CD4-positive, alpha-beta T cell treated with Interleukin-17A for 1 hour (primary cell): ENCODE data around the gene PNKP.

Source experiments
- DNase-seq: peaks from one replicate; pipeline ENCODE4 v3.0.0-alpha.2; 2020

PNKP gene

DNA sequence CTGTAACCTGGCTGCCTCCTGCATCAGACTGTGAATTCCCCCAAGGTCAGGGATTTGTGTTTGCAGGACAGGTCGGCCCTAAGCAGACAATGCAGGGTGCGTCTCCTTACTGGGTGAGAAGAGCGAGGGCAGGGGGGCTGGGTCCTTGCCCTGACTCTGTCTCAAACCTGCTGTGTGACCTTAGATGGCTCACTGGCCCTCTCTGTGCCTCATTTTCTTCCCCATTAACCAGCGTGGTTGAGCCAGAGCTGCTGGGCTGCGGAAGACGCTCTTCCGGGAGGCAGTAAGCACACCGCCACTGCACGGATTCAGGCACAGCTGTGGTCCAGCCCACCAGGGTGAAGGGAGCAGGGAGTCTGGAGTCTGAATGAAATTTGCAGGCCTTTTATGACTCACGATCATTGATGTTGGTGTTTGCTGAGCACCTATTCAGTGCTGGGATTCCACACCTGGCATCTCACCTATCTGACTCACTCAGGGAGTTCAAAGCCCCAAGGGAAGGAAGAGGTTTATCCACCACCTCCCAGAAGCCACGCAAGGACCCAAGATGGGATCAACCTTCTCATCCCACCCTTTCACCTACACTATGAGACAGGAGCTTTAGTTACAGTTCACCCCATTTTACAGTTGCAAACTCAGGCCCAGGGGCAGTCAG lies 7.3 kb upstream of the PNKP start:
- DNase-seq: no peak

DNA sequence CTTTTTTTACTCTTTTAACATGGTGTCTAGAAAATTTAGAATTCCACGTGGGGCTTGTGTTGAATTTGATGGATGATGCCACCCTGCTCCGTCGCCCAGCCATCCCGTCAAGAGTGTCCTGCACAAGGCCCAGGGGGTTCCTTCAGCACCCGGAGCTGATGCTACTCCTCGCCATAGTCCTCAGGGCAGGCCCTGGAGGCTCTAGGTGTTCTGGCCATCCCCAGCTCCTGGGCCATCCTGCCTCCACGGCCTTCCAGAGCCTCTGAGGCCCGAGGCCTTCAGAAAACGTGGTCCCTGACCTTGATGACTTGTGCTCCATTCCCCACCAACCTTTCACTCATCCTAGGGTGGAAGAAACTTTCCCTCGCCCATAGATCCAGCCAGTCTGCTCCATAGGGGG lies 6.5 kb upstream of the PNKP start:
- DNase-seq: no peak

DNA sequence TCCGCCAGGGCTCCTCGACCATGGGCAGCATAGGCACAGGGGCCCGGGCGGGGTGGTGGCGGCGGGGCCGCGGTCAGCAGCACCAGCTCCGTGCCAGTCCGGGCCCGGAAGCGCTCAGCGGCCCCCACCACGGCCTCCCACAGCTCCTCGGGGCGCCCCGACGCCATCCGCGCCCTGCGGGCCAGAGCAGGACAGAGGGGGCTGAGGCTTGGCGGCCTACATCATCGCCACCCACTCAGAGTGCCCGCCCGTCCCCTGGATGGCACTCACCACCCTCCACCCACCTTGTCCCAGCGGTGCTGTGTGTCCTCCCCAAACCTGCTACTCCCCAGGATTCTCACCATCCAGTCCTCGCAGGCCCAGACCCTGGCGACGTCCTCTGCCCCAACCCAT lies 5.7 kb upstream of the PNKP start:
- no peak for DNase-seq

DNA sequence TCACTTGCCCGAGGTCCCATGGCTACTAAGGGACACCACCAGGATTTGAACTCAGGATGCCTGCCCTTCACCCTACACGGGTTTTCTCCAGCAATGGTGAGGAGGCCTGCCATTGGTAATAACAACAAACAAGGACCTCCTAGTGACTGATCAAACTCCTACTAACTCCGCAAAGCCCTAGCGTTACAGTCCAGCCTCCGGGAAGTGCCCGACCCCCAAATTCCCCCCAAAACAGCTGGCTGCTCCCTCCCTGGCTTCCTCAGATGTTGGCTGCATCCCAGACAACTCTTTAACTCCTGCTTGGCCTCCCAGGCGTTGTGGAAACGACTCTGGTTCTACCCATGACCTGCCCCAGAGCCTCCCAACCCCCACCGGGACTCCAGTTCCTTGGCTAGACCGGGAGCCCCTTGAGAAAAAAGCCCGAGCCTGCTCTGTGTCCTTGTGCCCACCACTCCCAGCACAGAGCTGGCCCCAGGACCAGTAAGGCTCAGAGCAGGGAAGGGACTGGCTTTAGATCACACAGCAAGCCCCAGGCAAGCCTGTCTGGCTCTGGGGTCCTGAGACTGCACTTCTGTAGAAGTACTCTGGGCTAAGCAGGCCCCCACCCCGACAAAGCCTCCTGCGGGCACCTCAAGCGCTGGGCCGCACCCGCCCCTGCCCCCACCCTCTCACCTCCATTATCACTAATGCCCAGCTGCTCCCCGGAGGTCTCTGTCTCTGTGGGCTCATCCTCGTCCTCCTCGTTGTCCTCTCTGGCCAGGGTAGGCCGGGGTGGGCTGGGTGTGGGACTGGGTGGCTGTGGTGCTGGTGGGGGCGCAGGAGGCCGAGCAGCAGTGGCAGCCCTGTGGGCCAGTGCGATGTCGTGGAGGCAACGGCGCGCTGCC lies 5.1 kb upstream of the PNKP start:
- DNase-seq: no peak

DNA sequence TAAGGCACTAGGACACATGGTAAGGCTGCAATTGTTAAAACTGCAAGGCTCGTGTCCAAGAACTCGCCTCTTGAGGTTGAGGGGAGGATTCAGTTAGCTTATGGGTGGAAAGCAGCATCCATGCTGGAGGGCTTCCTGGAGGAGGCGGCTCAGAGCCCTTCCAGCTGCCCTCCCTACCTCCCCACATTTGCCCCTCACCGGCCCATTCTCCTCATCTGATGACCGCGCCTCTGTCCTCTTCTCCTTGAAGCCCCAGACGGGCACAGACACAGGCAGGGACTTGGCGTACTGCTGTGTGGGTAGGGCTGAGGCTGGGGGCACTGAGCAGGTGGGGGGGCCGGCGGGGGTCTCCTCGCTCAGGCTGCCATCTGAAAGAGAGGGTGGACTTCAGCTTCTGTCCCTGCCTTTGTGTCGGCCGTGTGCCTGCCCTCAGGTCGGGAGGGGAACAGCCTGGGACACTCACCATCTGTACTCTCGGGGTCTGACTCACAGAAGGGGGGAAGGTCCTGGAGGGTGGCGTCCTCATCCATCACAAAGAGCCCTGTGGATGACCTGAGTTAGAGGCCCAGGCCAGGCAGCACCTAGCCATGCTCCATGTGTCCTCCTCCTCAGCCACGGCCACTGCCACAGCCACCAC lies 4.1 kb upstream of the PNKP start:
- DNase-seq: no peak

DNA sequence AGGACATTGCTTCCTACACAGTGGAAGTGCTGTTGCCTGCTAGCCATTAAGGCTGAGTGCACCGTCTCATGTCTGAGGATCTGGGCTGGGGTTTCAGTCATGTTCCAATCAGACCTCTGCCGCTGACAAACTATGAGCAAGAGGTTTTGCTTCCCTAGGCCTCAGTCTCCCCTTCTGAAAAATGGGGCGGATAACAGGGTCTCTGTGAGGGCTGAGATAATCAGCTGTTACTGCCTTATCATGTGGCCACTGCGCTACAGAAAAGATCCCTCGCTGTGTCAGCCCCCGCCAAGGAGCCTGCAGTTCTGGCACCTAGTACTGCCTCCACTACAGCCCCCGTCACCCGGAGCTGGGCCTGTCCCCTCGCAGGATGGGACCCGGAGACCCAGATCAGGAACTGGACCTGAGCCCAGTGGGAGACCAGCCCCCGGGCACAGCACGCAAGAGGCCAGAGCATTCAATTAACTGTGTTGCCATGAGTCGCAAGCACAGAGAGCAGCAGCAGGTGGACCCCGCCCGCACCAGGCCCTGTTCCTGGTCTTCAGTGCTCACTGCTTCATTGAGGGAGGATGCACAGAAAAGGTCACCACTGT lies 3.0 kb upstream of the PNKP start:
- no peak for DNase-seq

DNA sequence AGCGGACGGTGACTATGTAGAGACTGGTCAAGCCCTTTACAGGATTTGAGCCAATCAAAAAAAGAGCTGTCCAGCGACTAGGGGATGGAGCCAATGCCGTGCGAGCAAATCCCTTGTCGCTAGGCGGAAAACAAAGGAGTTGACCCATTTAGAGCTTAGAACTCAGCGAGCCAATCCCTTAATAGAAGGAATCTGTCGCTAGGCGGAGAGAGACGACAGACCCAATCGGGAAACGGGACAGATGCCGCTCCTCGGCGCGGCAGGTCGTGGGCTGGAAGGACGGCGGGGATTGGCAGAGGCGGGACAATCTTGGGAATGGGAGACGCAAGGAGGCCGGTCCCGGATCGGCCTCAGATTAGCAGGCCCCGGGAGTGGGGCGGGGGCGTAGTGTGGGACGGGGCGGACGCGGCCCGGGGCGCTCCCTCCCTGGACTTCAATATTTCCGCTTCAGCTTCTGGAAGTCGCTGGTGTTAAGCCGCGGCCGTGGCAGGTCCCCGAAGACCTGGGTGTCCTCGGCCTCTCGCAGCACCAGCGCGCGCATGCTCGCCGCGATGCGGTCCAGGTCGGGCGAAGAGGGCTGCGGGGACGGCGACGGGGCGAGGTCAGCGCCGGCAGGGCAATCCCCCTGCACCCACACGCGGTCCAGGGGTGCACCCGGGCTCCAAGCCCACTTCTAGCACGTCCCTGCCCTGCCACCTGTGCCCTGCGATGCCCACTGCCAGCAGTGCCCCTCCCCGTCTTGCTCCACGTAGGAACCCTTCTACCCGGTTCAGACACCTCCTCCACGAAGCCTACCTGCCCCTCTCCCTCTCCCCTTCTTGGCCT lies 2.3 kb upstream of the PNKP start:
- peak; percentile 99 for DNase-seq

DNA sequence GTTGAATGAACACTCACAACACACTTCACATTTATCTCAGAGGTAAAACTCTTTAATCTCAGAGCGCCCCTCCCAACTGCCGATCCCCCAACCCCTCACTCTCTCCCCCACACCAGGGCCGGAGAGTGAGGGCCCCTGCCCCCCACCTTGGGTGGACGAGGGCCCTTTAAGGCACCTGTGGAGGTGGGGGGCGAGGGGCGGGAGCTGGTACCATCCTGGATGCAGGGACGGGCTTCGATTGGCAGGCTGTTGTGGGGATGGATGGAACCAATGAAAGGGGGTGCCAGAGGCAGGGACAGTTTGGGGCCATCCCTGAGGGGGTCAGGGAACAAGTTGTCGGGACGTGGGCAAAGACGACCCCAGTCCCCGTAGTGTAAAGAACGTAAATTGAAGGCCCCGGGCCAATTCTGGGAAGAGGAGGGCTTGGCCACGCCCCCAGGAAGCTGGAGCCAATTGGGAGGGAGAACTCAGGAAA lies 1.7 kb upstream of the PNKP start:
- no peak for DNase-seq

DNA sequence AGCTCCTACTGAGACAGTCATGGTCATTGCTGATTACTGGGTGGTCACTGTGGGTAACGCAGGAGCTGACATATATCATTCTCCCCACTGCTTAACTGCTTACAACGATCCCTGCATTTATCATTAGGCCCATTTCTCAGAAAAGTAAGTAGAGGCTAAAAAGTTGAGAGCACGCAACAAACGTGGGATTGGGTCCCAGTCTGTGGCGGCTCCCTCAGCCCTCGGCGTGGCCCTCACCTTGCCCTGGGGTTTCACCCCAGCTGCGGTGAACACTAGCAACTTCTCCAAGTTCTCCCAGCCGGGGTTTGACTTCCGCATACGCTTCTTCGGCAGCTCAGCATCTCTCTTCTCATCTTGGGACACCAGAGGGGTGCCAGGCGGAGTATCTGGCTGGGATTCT lies 2.5 kb downstream of the PNKP start:
- no peak for DNase-seq

DNA sequence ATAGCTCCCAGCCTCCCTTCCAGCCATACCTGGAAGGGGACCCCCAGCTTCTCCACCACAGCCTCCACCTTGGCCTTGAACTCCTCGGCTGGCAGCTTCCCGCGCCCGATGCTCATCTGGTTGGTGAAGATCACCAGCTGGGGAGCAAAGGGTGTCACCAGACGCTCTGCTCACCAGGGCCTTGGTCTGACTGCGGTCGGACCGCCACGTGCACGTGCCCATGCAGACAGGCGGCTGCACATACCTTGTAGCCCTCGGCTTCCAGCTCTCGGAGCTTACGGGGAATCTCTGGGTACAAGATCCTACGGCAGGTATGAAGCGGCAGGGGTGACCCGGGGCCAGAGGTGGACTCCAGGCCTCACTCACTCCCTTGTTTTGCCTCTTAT lies 3.4 kb downstream of the PNKP start:
- no peak for DNase-seq

DNA sequence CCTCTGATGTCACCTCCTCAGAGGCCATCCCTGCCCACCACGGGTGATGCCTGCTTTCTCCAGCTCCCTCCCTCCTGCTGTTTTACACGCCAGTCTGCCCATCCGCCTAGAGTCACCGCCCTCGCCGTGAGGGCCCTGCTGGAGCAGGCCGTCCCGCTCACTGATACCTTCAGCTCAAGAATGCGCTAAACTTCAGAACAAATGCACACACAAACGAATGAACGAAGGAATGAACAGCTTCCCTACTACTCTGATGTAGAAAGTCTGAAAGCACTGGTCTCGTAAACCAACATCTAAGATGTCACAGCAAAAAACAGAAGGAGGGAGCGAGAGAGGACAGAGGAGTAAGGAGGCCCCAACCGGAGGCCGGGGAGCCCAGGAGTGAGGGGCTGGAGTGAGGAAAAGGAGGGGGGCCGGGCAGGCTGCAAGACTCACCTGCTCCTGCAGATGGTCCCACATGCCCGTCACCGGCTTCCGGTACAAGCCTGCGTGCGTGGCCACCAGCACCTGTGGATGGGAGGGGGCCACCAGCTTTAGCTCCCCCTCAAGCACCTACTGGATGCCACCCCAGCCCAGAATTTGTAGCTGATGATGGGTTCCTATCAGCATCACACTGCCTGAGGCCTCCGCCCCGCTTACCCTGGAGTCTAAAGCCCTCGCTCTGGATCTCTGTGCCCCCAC lies 4.0 kb downstream of the PNKP start:
- no peak for DNase-seq

DNA sequence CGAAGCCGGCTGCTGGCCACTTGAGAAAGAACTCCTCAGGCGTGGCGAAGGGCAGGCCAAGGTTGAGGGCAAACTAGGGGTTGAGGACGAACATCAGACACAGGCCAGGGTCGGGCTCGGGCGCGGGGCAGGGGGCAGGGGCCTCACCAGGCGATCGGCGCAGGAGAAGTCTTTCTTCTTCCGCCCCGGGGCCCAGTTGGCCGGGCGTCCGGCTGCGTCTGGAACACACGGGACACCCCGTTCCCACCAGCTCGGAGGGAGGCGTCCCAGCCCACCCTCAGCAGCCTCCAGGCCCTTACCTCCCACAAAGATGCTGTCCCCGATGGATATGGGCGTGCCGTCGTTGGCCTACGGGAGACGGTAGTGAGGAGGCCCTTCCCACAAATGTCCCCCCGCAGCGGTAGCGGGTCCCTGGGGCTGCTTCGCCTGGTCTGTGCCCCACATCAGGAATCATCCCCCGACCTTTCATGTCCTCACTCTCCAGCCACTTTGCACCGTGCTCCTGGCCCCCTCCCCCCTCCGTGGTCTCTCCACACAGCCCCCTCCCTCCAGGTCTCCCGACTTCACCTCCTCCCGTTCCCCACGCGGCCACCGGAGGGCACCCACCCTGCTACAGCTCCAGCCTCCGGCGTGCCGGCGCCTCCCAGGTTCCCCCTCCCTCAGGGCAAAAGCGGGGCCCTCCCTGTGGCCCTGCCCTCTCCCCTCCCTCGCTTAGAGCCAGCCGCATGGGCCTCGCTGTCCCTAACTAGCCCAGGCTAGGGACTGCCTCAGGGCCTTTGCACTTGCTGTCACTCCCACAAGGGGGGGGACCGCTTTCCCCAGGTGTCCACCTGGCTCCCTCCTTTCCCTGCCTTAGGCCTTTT lies 4.8 kb downstream of the PNKP start:
- DNase-seq: no peak

DNA sequence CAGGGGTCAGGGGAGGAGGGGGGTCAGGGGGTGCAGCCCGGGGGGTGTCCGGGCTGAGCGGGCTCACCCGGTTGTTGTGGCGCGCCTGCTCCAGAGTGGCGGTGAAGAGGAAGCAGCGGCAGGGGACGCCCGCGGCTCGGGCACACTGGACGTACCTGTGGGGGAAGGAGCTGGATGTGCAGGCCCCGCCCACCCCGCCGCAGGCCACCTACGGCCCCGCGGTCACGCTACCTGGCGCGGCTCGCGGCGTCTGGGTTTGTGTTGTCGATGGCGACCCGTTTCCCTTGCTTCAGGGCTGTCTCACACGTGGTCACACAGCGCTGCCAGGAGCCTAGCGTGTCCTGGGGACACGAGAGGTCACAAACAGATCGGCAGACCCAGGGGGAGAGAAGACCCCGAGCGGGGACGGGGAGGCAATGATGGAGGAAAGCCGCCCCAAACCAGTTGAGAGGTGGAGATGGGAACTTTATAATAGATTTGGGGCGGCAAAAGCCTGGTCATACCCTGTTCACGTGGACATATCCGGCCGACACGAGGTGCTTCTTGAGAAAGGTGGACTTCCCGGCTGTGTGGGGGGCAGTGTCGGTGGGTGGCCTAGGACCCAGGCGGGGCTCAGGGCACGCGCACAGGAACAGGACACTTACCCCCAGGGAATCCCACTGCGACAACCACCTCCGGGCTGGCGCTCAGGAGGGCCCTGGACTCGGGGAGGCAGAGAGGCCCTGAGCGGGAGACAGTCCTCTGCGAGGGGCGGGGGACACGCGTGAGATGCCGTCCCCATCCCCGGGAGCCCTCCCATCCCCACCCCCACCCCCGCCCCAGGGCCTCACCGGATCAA lies 5.6 kb downstream of the PNKP start:
- DNase-seq: no peak

DNA sequence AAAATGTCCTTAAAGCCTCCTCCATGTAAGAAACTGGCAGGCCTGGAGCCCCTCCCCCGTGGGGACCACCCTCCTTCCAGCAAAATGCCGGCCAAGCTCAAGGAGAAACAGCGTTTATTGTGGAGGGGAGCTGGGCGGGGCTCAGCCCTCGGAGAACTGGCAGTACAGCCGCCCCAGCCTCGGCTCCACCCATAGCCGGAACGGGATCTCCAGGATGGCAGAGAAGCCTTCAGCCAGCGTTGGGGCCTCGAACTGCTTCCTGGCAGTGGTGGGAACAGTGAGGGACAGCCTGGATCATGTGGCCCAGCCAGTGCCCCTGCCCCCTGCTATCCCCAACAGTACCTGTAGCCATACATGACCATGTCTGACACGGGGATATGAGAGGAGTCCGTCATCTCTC lies 6.3 kb downstream of the PNKP start:
- no peak for DNase-seq

DNA sequence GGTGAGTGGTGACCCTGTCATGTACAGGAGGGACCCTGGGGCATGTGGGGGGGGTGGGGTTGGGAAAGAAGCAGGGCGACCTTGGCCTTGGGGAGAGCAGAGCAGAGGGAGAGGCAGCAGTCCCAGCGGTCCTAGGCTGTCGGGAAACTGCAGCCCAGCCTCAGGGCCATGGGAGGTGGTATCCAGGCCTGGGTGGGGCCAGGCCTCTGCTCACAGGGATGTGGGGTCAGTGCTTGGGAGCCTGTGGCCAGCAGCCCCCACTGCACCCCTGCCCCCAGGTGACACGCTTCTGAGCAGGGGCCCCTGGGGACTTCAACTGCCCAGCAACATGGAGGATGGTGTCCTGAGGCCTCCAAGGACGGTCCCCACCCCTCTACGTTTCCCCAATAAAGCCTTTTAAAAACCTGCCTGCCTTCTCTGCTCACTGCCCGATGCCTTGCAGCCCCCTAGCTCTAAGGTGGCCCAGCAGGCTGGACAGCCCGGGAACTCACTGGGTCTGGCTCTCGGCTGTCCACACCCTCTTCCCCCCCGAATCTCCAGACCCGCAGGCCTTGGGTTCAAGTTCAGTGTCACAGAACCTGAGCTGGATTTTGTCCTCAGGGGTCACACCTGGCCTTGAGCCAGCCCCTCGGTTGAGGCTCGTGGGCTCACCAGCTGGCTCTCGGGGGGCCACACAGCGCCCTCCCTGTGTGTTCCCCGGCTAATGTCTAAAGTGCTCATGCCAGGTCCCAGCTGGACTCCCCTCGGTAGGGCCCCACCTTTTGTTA lies 6.9 kb downstream of the PNKP start:
- no peak for DNase-seq

DNA sequence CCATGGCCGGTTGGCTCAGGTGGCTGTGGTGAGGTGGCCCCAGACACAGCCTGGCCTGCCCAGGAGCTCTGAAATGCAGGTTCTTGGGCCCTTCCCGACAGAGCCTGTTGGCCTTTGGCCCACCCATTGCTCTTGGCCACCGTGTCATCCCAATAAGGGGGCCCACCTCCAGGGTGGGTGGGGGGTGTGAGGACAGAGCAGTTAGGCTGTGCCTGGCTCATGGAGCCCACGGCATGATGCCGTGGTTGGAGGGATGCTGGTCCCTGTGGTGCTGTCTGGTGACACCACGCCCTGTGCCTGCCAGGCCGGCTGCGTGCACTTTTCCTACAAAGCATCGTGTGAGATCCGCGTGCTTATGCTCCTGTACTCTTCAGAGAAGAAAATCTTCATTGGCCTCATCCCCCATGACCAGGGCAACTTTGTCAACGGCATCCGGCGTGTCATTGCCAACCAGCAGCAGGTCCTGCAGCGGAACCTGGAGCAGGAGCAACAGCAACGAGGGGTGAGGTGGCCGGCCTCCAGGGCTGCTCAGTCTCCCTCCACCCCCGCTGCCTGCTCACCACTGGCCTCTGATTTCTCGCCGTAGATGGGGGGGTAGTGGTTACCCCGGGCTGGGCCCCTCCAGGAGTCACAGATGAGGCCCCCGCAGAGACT lies 7.6 kb downstream of the PNKP start:
- no peak for DNase-seq

DNA sequence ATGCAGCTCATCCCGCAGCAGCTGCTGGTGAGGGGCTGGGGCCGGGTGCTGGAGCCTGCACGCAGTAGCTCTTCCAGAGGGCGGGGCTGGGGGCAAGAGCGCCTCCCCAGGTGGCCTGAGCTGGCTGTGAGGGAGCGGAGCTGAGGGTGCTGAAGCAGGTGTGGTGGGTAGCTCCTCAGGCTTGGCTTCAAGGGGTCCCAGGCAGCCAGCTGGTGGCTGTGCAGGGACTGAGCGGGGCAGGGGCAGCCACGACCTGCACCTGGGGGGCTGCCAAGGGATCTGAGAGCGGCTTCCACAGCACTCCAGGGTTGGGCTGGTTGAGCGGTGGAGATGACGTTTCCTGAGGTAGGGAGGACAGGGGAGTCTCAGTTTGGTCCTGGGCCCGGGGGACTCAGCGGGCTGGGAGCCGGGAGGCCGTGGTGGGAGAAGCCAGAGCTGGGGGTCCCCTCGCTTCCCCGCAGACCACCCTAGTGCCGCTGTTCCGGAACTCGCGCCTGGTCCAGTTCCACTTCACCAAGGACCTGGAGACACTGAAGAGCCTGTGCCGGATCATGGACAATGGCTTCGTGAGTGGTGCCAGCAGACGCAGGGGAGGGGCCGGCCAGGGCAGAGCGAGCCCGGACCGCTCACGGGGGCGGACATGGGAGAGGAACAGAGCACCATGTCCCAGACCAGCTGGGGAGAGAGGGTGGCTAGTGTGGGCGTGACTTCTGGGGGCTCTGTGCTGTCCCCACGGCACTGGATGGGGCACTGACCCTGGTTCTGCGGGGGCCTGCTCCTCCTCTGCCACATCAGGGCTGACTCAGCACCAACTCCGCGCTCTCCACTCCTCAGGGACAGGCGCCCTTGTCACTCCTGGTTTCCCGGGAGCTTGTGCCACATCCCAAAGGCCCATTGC lies 9.0 kb downstream of the PNKP start:
- no peak for DNase-seq

DNA sequence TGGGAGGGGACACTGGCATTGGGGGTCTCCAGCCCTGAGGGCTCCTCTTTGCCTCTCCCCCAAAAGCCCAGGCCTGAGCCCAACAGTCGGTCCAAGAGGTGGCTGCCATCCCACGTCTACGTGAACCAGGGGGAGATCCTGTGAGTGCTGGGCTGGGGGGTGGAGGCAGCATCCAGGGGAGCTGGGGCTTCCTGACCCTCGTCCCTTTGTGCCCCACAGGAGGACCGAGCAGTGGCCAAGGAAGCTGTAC lies 9.6 kb downstream of the PNKP start:
- DNase-seq: no peak
